Measurements from ENCODE around the gene GDF15.
"Not testable (repeated sequence)": the region's sequence is repeated elsewhere in the genome, so short reads cannot be mapped to it uniquely, and the experiment has no call there.

GDF15 gene

GRCh38 chr19:18390065-18390907, 4.3 kb downstream of the GDF15 start:
- in situ Hi-C loops (cut with MboI; ENCODE audit: low sequenced_read_pairs), result no loop called here

DNA sequence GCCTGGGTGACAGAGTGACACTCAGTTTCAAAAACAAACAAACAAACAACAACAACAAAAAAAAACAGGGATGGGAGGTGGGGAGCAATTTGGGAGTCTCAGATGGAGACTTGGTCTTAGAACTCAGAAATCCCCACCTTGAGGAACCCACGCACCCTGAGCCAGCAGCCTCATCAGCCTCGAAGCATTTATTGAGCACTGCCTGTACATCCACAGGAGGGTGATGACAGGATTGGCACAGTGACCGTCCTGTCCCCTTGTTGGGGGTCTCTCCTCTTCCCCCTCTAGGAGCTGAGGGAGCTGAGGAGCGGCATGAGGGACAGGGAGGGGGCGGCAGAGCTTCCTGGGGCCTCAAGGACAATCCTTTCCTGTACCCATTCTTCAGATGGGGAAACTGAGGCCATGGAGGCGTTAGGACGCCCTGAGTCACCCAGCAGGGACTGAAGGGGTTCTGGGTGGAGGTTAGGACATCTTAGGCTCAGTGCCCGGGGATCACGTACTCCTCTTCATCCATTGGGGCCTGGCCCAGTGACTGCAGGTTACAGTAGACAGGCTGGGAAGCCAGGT, 5.6 kb downstream of the GDF15 start:
- in situ Hi-C loops (cut with MboI; ENCODE audit: low sequenced_read_pairs), result no loop called here

- in situ Hi-C loops (cut with MboI; ENCODE audit: low sequenced_read_pairs), result no loop called here
Measured at GRCh38 chr19:18392417-18392816, 6.5 kb downstream of the GDF15 start.

DNA sequence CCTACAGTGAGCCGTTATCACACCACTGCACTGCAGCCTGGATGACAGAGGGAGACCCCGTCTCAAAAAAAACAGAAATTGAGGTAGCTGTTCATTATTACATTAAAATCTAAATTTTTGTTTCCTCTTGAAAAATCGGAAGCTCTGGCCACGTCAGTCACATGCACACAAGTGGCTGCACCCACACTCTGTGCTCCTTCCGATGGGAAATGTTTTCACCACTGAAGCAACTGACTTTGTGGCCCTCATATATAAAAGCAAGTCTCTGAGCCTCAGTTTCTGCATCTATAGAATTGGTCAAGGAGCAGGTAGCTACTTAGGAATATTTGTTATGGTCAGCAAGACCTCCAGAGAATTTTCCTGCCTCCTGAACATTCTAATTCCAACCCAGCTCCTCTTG, 7.0 kb downstream of the GDF15 start:
- in situ Hi-C loops (cut with MboI; ENCODE audit: low sequenced_read_pairs), result no loop called here

DNA sequence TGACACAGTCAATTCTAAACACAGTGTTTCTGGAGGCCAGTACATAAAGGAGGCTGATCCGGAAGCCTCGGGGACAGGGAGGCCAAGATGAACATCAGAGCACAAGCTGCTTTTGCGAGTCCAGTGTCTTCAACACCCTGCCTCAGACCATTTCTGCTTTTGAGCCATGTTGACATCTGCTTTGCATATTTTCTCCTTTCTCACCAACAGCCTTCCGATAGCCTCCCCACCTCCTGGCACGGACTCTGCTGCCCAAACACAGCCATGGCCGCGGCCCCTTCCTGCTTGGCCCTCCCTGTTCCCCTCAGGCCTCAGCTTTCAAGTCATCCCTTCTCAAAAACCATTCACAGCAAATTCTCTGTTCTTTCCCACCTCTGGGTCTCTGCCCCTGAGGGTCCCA, 7.9 kb downstream of the GDF15 start:
- in situ Hi-C loops (cut with MboI; ENCODE audit: low sequenced_read_pairs), result no loop called here

GRCh38 chr19:18396471-18397241, 10.7 kb downstream of the GDF15 start:
- in situ Hi-C loops (cut with MboI; ENCODE audit: low sequenced_read_pairs), result no loop called here

GRCh38 chr19:18397242-18398202, 11.6 kb downstream of the GDF15 start, which contains the start of gene LRRC25:
Gene LRRC25, minus strand, starts transcription at chr19:18397622. Its CDS starts 659 bp downstream, at chr19:18396963.
- in situ Hi-C loops (cut with MboI; ENCODE audit: low sequenced_read_pairs), result no loop called here

GRCh38 chr19:18399008-18399407, 13.1 kb downstream of the GDF15 start:
- in situ Hi-C loops (cut with MboI; ENCODE audit: low sequenced_read_pairs), result no loop called here

GRCh38 chr19:18401580-18402112, 15.7 kb downstream of the GDF15 start:
- in situ Hi-C loops (cut with MboI; ENCODE audit: low sequenced_read_pairs), result no loop called here

- in situ Hi-C loops (cut with MboI; ENCODE audit: low sequenced_read_pairs), result not testable (repeated sequence)
Measured at GRCh38 chr19:18402455-18403248, 16.7 kb downstream of the GDF15 start.

DNA sequence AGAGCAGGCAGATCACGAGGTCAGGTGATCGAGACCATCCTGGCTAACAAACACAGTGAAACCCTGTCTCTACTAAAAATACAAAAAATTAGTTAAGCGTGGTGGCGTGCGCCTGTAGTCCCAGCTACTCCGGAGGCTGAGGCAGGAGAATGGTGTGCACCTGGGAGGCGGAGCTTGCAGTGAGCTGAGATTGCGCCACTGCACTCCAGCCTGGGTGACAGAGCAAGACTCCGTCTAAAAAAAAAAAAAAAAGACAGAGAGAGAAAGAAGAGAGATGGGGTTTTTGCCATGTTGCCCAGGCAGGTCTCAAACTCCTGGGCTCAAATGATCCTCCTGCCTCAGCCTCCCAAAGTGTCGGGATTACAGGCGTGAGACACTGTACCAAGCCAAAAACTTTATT, 19.8 kb downstream of the GDF15 start:
- in situ Hi-C loops (cut with MboI; ENCODE audit: low sequenced_read_pairs), result not testable (repeated sequence)

DNA sequence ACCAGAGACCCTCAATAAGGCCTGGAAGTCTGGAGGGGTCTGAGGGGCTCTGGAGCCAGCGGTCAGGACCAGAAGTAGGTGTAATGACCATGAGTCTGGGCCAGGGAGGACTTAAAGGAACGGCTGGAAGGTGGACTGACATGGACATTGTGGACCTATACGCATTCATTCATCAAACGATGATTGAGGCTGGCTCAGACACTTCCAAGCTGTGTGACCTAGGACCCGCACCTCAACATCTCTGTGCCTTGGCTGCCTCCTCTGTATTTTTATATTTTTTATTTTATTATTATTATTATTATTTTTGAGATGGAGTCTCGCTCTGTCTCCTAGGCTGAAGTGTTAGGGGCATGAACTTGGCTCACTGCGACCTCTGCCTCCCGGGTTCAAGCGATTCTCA, 20.8 kb downstream of the GDF15 start:
- in situ Hi-C loops (cut with MboI; ENCODE audit: low sequenced_read_pairs), result no loop called here

GRCh38 chr19:18408053-18408476, 22.1 kb downstream of the GDF15 start:
- in situ Hi-C loops (cut with MboI; ENCODE audit: low sequenced_read_pairs), result no loop called here

- in situ Hi-C loops (cut with MboI; ENCODE audit: low sequenced_read_pairs), result no loop called here
Measured at GRCh38 chr19:18412610-18413239, 26.8 kb downstream of the GDF15 start.

GRCh38 chr19:18414504-18415177, 28.7 kb downstream of the GDF15 start:
- in situ Hi-C loops (cut with MboI; ENCODE audit: low sequenced_read_pairs), result no loop called here

DNA sequence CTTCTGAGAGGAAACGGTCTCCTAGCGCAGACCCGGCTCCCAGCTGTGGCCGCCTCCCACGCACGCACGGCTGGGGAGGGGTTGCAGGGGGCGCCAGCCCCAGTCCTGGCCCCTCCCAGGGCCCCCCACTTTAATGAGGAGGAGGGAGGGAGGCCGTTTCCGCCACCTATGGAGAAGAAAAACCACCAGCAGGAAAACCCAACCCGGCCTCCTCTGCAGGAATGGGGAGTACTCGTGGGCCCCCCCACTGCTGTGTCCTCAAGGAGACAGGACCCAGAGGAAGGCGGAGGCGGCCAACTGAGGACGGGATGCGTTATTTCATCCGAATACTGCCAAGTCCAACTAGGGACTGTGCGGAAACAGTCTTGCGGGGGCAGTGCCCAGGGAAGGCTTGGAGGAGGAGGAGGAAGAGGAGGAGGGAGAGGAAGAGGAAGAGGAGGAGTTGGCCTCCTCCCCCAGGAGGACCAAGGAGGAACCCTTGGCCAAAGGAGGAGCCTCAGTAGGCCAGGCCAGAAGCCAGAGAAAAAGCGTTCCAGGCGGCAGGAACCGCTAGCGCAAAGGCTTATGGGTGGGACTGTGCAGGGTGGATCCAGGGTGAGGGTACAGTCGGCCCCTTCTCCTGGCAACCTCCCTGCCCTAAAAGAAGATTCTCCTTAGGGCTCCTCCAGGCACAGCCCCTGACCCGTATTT, 29.4 kb downstream of the GDF15 start:
- in situ Hi-C loops (cut with MboI; ENCODE audit: low sequenced_read_pairs), result no loop called here

DNA sequence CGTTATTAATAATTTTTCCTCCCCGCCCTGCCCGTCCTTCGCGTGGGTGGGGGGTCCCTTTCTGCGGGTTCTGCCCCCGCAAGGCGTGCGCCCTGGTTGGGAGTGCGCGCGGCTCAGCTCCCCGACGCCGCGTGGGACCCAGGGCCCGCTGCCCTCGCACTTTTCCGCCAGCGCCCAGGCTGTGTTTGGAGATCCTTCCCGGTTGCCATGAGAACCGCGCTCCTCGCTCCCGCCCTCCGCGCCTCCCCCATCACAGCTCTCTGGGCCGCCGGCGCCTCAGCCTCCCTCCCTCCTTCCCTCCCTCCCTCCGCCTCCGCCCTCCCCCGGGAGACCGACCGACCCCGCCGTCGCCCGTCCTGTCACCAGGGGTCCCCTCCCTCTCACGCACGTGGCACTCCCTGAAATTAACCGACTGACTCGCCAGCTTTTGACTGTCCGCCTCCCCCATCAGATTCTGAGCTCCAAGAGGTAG, 30.9 kb downstream of the GDF15 start:
- in situ Hi-C loops (cut with MboI; ENCODE audit: low sequenced_read_pairs), result no loop called here

Data from HL-60/S4 treated with phorbol 12-myristate 13-acetate at 8.2 ng/mL for 4 days and 3 days (cell line).